GM19351 (cell line): ENCODE measurements around the gene SLC51B.
"Not testable (repeated sequence)": the region's sequence is repeated elsewhere in the genome, so short reads cannot be mapped to it uniquely, and the experiment has no call there.

Source experiments
- ATAC-seq: cut with Tn5 transposase; IDR thresholded peaks from one replicate; pipeline ENCODE4 v1.9.1; 2021; ENCODE audit warnings: mild to moderate bottlenecking, moderate library complexity; ENCODE audit not compliant: unreplicated experiment

Gene SLC51B

DNA sequence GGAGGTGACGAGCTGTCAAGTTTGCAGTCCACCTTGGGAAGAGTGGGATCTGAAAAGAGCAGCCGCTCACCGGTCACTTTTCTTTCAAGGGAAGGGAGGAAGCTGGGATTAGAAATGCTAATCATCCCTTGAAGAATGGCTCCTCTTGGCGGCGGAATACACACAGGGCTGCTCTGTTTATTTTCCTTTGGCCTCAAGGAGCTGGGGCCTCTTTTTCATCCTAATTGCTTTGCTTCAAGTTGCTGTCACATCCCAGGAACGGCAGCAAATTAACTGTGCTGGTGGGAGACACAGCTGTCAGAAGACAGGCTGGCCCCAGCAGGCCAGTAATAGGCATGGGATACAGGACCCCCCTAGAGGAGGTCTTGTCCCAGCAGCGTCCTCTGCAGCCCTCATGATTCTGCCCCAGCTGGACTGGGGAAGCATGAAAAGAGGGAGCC lies 38.1 kb downstream of the SLC51B start:
- ATAC-seq, result no peak

DNA sequence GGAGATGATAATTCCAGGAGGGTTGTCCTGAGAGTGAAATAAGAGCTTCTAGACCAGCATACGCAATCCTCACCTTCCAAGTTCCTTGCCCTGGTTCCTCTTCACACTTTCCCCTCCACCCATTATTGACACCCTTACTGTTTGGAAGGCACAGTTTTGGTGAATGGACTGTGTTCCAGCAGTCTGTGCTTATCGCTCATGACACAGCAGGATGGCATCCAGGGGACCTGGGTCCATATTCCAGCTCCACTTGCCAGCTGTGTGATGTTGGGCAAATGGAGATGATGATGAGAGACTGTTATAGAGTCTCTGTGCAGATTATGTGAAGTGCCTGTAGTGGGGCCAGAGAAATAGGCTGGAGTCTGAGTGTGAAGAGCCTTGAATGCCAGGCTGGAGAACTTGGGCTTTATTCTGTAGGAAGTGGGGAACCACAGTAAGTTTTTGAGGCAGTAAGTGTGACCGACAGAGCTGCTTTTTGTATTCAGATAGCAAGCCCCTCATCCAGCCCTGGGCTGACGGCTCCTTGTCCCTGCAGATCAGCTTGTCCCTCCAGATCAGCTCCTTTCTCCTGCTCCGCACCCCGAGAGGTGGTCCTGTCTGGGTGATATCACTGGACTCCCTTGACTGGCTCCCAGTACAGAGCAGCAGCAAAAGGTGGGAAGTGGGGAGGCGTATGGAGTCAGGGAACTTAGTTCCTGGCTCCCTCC lies 39.5 kb downstream of the SLC51B start:
- ATAC-seq, result no peak

DNA sequence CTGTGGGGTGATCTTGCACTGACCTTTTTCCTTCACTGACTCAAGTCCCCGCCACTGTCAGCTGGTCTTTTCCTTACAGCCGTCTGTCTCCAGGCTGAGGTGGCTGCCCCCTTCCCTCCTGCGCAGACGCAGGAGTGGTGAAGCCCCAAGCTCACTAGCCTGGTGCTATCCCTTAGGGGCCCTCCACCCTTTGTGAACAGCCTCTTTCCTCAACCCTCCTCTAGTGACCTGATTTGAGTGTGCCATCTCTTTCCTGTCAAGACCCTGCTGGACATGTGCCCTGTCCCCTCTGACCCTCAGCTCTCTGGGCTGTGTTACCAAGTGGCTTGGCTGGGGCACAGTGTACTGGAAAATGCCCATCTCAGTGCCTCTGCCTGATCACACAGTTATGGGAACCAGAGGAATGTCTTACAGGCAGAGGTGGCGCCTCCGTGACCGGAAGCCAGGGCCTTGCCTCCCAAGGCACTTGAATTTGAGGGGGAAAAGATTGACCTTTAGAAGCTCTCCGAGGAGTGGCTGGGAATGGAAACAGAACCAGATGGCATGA lies 40.1 kb downstream of the SLC51B start:
- no peak for ATAC-seq

DNA sequence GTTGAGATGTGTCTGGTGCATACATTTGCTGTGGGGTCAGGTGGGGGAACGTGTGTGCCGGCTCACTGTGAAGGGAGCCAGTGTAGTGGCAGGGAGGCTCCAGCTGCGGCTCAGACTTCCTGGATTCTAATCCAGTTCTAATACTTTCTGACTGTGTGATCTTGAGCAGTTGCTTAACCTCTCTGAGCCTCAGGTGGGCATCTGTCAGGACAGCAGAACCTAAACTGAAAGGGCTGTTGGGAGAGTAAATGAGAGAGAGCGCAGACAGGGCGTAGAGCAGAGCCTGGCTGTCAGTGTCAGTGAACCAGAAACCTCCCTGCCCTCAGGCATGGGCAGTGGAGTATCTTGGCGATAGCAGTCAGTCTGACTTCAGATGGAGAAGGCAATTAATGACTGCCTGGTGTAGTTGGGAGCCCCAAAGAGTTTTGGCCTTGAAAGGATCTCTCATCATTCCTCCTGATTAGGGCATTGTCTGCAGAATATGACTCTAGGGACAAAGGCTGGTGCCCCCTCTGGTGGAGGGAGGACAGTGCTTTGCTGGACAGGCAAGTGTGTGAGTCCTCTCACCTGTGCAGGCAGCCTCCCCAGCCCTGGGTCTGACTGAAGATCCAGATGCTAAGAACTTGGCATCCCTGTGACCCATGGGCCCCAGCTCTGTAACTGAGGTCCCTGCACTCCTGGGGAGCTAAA lies 40.9 kb downstream of the SLC51B start:
- ATAC-seq, result no peak

DNA sequence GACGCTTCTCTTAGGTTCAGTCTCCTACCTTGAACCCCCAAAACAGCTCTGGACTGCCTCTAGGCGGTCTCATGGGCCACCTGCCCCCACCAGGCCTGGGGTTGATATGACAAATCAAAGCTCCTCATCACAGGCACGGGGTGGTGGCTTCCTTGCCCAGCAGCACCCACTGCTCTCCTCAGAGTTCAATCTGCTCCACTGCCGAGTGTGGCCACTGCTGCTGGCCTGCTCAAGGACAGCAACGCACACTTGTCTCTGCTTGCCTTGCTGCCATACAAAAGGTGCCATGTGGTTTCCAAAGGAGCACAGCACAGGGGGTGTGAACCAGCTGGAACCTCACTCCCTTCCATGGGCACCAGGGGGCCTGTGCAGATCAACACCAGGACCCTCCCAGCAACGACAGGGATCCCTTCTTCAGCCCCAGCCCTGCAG lies 41.5 kb downstream of the SLC51B start:
- no peak for ATAC-seq

DNA sequence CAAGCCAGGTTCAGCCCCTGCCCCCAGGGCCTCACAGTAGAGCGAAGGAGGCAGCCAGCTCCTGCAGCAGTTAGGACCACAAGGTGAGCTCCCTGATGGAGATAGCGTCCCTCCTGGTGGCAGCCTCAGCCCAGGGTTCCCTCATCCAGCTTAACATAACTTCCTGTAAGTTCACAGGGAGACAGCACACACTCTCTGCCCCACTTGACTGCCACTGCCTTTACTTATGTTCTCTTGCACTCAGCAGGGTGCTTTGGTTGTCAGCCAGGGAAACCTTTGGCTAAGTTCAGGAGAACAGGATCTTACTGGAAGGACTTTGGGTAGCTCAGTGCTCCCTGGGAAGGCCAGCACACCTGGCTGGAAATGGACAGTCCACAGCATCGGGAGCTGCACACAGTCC lies 42.2 kb downstream of the SLC51B start:
- no peak for ATAC-seq

DNA sequence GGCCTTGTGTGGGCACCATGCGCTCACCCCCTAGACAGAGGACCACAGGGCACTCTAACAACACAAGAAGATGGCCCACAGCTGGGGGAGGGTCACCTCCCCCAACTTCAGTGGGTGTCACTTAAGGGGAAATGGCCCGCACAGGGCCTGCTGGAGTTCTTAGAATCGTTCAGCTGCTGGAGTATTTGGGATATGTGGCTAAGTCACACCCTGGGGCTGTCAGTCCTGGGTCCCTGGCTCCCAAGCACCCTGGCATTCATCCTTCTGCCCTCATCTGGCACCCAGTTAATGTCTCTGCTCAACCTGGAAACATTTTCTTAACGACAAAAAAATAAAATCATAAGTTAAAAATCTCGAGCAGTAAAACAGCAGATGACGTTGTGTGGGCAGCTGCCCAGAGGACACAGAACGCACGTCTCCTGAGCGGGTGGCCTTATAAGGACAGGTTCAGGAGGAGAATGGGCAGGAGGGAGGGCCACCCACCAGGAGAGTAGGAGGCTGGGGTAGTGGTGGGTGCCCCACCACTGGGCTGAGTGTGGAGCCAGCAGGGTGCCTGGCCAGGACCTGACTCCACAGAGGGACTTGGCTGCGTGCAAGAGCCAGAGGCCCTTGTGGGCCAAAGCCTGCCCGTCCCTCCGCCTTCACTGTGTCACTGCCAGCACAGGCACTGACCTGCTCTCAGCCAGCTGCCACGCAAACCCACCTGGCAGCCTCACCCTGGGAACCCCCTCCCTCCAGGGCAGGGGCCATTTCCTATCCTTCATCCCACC lies 42.9 kb downstream of the SLC51B start:
- no peak for ATAC-seq

DNA sequence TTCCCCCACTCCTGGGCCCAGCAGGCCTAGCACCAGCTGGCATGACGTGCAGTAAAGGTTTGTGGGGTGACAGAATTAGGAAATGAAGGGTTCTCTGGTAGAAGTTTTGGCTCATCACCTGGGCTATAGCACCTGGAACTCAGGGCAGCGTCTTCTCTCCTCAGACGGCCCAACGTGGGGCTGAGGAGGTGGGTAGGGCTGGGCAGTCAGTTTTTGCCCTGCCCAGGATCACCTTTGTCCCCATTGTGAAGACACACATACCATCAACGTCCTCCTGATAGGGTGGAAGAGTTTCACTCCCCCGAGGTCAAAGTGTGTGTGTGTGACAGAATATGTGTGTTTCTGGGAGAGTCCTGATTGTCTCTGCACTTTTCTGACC lies 43.4 kb downstream of the SLC51B start:
- ATAC-seq, result no peak

DNA sequence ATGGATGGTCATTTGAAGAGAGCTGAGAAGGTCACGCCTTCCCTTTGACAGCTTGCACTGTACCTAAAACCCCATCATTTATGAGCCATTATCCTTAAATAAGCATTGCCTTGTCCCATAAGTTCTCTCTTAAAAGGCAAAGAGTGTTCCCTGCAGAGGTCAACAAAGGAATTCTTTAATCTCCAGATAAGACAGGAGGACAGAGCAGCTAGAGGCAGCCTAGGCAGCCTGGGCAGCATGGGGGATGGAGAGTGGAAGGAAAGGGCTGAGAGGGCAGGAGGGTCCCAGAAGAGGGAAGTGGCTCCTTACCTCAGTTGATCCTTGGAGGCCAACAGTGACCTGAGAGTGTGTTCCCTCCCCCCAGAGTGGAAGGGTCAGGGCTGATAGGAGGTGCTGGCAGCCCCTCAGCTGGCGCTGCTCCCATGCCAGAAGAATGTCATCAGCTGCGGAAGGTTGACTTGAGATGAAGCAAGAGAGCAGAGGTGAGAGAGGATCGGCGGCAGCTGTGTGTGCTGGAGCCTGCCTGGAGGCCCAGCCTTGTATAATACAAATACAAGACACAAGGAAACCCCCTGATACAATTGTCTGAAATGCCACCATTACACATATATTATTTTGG lies 44.1 kb downstream of the SLC51B start:
- no peak for ATAC-seq

DNA sequence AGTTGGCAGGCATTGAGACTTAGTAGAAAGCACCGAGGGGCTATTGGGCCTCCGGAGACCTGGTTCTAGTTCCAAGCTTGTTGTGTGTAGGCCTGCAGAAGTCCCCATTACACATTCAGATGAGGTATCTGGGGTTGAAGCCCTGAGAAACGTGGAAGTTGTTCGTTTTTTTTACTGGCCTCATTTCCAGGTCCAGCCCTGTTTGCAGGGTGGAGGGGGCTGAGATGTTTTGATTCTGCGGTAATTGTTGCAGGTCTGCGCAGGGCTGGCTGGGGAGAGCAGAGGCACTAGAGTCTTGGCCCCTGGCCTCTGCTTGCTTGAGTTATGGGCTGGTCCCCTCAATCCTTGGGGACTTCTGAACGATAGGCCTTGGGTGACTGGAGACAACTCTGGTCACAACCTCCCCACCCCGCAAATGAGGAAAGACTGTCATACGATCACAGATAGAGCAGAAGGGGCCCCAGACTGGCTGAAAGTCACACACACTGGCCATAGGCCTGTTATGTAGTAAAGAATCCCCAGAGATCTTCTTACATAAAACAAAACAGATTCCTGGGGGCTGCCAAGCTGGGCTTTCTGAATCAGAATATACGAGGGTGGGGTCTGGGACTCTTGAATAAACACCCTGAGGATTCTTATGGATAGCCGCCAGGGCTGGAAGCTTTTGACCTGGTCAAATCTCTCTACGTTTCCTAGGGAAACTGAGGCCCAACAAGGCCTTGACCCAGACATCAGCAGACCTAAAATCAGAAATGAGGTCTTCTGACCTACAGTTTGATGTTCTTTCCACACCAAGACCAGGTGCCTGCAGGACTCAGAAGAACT lies 47.0 kb downstream of the SLC51B start:
- ATAC-seq, result no peak

DNA sequence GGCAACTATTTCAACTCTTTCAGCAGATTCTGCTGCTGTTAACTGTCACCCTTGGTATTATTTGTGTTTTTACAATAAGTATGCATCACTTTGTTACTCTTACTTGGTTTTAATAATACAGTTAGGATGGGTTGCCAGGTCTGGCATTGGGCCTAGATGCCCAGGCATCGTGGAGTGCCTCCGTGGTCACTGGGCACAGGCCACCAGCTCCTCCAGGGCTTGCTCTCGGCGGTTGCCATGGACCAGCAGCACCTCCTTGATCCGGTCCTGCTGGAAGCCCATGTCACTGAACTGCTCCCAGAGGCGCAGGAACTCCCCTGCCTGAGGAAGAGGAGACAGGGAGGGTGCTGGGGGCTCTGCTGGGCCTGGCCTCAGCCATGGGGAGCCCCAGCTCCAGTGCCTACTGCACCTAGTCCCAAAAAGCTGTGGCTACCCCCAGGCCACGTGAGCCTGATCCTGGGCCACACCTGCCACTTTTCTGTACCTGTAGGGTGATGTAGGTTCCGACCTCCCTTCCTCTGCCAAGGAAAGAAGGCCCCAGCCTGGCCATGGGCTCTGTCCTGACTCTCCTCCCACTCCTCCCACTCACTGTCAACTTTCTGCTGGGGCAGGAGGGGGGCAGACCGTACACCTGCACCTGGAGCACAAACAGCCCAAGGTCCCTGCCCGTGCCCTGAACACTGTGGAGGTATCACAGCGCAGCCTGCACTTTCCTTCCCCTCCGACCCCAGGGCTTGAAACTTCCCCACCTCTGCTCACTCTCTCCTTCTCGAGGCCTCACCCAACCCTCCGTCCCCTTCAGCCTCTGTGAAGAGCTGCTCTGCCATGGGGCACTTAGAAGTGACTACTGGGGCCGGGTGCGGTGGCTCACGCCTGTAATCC lies 48.0 kb downstream of the SLC51B start:
- ATAC-seq, result no peak

DNA sequence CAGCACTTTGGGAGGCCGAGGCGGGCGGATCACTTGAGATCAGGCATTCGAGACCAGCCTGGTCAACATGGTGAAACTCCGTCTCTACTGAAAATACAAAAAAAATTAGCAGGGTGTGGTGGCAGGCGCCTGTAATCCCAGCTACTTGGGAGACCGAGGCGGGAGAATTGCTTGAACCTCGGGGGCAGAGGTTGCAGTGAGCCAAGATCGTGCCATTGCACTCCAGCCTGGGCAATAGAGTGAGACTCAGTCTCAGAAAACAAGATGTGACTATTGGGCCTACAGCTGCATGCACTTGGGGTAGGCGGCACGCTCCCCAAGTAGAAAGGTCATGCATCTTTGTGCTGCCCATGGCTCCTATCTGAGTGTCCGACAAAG lies 48.6 kb downstream of the SLC51B start:
- not testable (repeated sequence) for ATAC-seq

DNA sequence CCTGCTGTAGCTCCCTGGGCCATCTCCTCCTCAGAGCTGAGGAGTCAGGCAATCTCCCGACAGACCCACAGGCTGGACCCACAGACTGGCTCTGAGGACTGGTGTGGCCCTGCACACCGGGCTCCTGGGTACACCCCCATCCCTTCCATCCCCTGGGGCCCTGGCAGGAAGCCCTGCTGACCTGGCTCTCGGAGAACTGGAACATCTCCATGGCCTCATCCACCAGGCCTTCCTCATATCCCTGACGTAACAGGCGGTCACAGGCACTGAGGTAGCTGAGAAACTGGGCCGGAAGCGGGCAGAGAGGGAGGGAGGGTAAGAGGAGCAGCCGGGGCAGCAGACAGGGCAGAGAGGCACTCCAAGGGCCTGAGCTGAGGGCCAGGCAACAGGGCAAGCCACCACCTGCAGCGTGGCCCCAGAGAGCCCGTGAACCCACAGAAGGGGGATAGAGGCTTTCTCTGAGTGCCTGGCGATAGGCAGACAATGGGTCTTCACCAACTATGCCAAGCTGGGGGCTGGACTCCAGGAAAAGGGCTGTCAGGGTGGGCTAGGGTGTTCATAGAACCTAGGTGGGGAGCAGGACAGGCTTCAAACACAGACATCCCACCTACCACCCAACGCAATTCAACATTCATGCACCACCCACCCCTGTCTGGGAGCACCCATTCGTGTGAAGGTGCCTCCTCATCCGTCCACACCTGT lies 49.3 kb downstream of the SLC51B start:
- no peak for ATAC-seq

DNA sequence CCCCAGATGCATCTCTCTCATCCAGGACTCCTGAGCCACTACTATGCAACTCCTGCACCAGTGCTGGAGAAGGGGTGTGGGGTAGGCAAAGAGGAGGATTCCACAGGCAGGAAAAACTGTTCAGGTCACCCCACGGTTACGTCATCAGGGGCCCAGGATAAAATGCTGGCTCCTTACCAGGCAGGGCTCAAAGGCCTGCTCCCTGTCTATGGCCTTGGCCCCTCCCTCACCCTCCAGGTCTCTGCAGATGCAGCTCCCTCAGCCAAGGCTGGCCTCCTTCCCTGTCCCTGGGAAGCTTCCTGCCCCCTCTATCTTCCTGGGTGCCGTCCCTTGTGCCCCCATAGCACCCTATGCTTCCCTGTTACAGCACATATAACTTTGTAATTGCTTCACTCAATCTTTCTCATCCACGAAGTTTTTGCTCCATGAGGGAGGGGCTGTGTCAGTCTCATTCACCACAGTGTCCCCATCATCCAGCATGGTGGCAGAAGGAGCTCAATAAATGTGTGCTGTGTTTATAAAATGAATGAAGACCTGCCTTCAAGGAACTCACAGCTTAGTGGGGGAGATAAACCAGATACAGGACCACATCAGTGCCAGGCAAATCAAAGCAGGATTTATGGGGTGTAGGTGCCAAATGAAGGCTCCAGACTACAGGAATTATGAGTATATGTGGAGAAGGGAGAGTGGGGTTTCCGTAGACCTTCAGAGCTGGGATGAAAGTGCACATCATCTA lies 50.0 kb downstream of the SLC51B start:
- ATAC-seq, result no peak

DNA sequence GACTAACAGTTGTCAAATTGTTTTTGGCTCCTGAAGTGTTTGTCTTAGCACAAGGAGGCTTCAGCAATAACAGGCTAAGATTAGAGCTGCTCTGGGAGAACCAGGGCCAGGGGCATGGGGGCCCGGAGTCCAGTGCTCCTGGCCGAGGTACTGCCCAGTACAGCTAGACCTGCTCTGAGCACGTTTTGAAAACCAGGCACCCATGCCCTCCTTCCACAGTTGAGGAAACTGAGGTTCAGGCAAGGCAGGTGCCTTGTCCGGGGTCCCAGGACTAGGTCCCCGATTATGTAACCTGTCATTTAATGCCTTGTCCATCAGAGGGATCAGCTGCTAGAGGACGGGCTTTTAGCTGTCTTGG lies 50.5 kb downstream of the SLC51B start:
- no peak for ATAC-seq

DNA sequence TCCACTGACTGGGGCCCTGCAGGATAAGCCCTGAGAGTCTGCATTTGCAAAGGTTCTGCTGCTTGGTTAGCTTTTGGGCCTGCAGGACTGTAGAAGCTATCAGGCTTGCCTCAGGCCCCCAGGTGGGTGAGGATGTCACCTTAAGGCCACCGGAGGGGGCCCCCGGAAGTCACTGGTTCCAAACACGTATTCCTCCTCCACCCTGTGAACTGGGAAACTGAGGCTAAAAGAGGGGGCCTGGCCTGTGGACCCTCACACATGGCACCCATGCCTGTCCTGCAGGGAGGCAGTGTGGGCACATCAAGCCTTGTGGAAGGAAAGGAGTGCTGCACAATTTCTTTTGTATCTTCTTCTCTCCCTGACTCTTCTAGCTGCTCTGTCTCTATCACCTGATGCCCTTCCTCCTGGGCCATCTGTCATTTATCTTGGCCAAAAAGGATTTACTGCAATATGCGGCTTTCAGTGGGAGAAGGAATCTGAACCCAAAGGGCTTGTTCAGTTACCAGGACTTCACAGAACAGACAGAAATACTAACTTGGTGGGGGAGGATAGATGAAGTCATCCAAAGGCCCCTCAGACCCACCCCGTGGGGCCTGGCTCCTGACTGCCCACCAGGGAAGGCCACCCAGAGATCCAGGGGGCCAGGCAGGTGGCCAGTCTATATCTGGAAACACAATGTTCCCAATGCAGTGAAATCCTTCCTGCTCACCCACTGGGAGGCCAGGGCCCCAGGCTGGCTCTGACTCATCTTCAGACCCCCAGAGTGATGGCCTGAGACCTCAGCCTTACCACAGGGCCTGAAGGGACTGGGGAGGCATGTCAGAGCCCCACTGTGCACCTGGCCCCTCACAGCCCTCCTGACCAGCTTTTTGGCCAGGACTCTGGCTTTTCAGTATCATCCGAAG lies 51.5 kb downstream of the SLC51B start:
- no peak for ATAC-seq

DNA sequence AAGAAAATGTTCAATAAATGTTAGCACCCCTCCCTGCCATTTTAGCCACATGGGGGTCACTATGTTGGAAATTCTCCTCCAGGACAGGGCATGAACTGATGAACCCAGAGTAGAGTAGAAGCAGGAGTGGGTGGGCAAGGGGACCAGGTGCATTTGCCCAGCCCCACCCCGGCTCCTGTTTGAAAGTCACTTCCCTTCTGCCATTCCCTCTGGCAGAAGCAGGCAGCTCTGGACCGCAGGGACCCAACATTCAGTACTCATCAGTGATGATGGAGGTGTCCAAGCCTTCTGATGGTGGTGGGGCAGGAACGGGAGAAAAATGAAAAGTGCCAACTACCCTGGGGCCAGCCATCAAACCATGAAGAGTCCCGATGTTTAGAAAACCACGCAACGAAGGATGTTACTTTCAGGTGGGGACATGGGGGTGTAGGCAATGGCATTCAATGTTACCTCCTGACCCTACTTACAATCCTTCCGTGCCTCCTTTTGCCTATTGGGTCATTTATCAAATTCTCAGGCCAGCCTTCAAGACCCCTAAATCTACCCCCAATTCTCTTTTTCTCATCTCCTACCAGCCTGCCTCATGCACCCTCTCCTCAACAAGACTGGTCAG lies 52.6 kb downstream of the SLC51B start:
- ATAC-seq, result no peak
